Kidney (tissue), 14 donors: ENCODE measurements around the gene FHIP2A. TPM values are rescaled to one million over a fixed set of nuclear protein-coding genes. Genes with fewer than 3 reads are reported as not detected.

Experiments
- DNase-seq, 5 donors: peaks; one replicate each; pipeline ENCODE4 v3.0.0-alpha.2; 2013 to 2020
- FAIRE-seq: peaks from 2 replicates; lab custom pipeline; 2012; peaks lifted over from hg19 to GRCh38; lab: Jason Lieb, UNC
- H3K27ac ChIP-seq, 2 donors: one replicate each; pipeline ENCODE4 v1.7.0; 2013; ENCODE audit warnings: low read depth in 2 of 2, low read length in 2 of 2, inconsistent platforms in 1 of 2
- H3K27me3 ChIP-seq: one replicate; pipeline ENCODE4 v1.7.1; 2013; ENCODE audit warnings: low read length, inconsistent platforms; ENCODE audit not compliant: control insufficient read depth, insufficient read depth
- H3K36me3 ChIP-seq, 3 donors: one replicate each; pipeline versions ENCODE4 v1.7.0 to v1.7.1; 2013; ENCODE audit warnings: low read length in 3 of 3, control low read depth in 1 of 3, inconsistent platforms in 1 of 3; ENCODE audit not compliant: insufficient read depth in 3 of 3, control insufficient read depth in 2 of 3
- H3K4me1 ChIP-seq, 3 donors: one replicate each; pipeline versions ENCODE4 v1.7.0 to v1.7.1; 2013; ENCODE audit warnings: low read length in 3 of 3, inconsistent platforms in 1 of 3, low read depth in 1 of 3; ENCODE audit not compliant: control insufficient read depth in 2 of 3, insufficient read depth in 2 of 3
- H3K4me3 ChIP-seq, 3 donors: one replicate each; pipeline versions ENCODE4 v1.7.0 to v1.8.1; 2013; ENCODE audit warnings: low read length in 3 of 3, control low read depth in 1 of 3, inconsistent platforms in 1 of 3
- H3K9ac ChIP-seq, 3 donors: one replicate each; pipeline versions ENCODE4 v1.7.0 to v1.7.1; 2013; ENCODE audit warnings: low read length in 3 of 3, control low read depth in 1 of 3, inconsistent platforms in 1 of 3
- H3K9me3 ChIP-seq, 3 donors: one replicate each; pipeline versions ENCODE4 v1.7.0 to v1.7.1; 2013; ENCODE audit warnings: low read length in 3 of 3, control low read depth in 1 of 3, inconsistent platforms in 1 of 3; ENCODE audit not compliant: control insufficient read depth in 2 of 3, insufficient read depth in 1 of 3
- intact Hi-C: fragments of 100-400 bp; cut with DNase I; formaldehyde crosslinking; loops from one replicate; pipeline ENCODE4 v1.11.1; 2022
- polyA plus RNA-seq: library from polyadenylated mRNA; stranded (reverse); fragments of 350-450 nt; fragmentation: Illumina TruSeq; extraction: RNeasy Lipid Tissue Mini Kit (QIAGEN cat#74804); gene quantifications from one replicate; pipeline ENCODE4 v1.2.3, GENCODE V29; 2014; ENCODE audit warnings: low read depth, low replicate concordance; ENCODE audit not compliant: insufficient read depth
- total RNA-seq: library from RNA; stranded (reverse); fragmentation: NEBNext Ultra II Directional; extraction: Animal tissue kit (Norgen Biotek cat#: 25700); gene quantifications from one replicate; pipeline ENCODE4 v1.2.1, GENCODE V29; 2021
- TF ChIP-seq, protein P1 (sequence below): IDR thresholded peaks from 3 replicates; pipeline ENCODE4 v1.5.1; 2012; ENCODE audit warnings: mild to moderate bottlenecking, moderate library complexity, borderline replicate concordance; ENCODE audit not compliant: insufficient read depth; ENCODE audit errors: extremely low read depth
- donor health status: control.
- donor health status: control.
- donor health status: control.
- donor health status: control.
- donor health status: control.
- donor health status: DM: yes; HTN: yes; CAD: no.
- donor health status: Normal renal cell carcinoma (clear cell type).

Gene FHIP2A
- total and polyA plus RNA-seq, 2 donors from 2014 or later: 5.2 to 26.2 TPM

DNA sequence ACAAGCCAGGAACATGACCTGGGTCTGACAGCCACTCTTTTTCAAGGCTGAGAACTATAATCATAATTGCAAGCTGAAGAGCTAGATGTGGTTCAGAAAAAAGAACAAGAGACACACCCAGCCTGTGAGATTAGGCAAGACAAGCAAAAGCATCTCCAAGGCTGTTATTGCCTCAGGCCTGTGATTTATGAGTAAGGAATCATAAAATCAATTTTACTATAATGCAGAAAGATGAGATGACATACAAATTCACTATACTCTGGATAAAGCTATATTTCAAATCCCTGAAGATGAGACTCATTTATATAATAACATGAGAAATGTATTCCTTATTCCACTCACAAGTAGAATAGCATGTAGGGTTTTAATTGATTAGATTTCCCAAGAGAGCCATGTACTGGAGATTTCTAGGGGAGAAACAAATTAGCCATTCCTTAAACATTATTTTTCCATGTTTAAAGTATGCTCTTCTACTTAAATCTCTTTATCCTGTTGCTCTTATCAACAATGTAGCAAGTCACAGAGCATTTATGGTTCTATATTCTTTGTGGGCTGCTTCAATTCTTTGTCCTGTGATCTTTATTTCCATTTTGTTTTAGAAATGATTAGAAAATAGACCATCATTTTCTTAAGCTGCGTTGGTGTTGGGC, 47.4 kb downstream of the FHIP2A start:
- Histone ChIP-seq H3K9ac (no peak overlapping the region), H3K9me3 (no peaks in the 10 kb centered on the region), H3K27ac (no peak overlapping the region), H3K27me3 (no peaks in the 10 kb centered on the region), H3K36me3 (peaks cover 3 to 8% (median 4%) of the 10 kb centered on the region in 3 donors), H3K4me1 (no peaks in the 10 kb centered on the region), H3K4me3 (no peak overlapping the region)
- TF ChIP-seq, protein P1, sequence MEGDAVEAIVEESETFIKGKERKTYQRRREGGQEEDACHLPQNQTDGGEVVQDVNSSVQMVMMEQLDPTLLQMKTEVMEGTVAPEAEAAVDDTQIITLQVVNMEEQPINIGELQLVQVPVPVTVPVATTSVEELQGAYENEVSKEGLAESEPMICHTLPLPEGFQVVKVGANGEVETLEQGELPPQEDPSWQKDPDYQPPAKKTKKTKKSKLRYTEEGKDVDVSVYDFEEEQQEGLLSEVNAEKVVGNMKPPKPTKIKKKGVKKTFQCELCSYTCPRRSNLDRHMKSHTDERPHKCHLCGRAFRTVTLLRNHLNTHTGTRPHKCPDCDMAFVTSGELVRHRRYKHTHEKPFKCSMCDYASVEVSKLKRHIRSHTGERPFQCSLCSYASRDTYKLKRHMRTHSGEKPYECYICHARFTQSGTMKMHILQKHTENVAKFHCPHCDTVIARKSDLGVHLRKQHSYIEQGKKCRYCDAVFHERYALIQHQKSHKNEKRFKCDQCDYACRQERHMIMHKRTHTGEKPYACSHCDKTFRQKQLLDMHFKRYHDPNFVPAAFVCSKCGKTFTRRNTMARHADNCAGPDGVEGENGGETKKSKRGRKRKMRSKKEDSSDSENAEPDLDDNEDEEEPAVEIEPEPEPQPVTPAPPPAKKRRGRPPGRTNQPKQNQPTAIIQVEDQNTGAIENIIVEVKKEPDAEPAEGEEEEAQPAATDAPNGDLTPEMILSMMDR: no peak
- DNase-seq: no peak
- intact Hi-C loops: no loop called here
- FAIRE-seq: no peak

GRCh38 chr10:114869520-114869892, 47.9 kb downstream of the FHIP2A start:
- DNase-seq: no peak
- Histone ChIP-seq H3K27me3 (no peaks in the 10 kb centered on the region), H3K27ac (no peak overlapping the region), H3K9me3 (no peaks in the 10 kb centered on the region), H3K36me3 (peaks cover 0 to 3% (median 0%) of the 10 kb centered on the region in 3 donors), H3K4me1 (no peaks in the 10 kb centered on the region), H3K9ac (no peak overlapping the region), H3K4me3 (no peak overlapping the region)
- intact Hi-C loops: no loop called here
- no peak for FAIRE-seq
- TF ChIP-seq, protein P1: no peak

DNA sequence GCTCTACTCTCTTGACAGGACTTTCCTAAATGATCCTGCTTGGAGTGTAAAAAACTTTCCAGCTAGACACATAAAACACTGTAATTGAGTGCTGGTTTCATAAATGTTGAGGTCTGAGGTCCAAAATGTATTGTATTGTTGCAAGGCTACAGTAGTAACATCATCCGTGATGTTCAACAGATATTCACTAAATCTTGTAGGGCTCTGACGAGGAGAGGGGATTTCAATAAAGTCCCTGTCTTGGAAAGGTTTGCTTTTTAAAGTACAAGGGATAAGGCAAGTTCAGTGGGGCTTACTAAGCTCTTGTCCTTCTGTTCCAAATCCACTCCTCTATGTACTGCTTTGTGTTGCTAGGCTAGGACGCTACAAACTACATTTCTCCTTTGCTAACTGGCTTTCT, 48.9 kb downstream of the FHIP2A start:
- Histone ChIP-seq H3K27ac (no peak overlapping the region), H3K9me3 (no peaks in the 10 kb centered on the region), H3K9ac (no peak overlapping the region), H3K27me3 (no peaks in the 10 kb centered on the region), H3K4me3 (no peak overlapping the region), H3K36me3 (no peaks in the 10 kb centered on the region), H3K4me1 (no peaks in the 10 kb centered on the region)
- DNase-seq (no peak), FAIRE-seq (no peak)
- TF ChIP-seq, protein P1: no peak
- intact Hi-C loops: no loop called here

- no peak overlapping the region for H3K9ac ChIP-seq
Measured at GRCh38 chr10:114871379-114871778, 49.8 kb downstream of the FHIP2A start.

More at GRCh38 chr10:114871379-114871778, 49.8 kb downstream of the FHIP2A start:
- H3K36me3 ChIP-seq: no peaks in the 10 kb centered on the region
- H3K9me3 ChIP-seq: no peaks in the 10 kb centered on the region
- no peak for FAIRE-seq
- H3K27me3 ChIP-seq: no peaks in the 10 kb centered on the region
- no peaks in the 10 kb centered on the region for H3K4me1 ChIP-seq
- TF ChIP-seq, protein P1: no peak
- no peak overlapping the region for H3K27ac ChIP-seq
- no peak for DNase-seq
- intact Hi-C loops: no loop called here
- H3K4me3 ChIP-seq: no peak overlapping the region
